Stimulated activated CD4-positive, alpha-beta T cell treated with anti-CD3 and anti-CD28 coated beads, Interleukin-4, amount 100 ng/mL, for 4 hours (primary cell): ENCODE results near the gene SH3PXD2B.
"Not testable (repeated sequence)": the region's sequence is repeated elsewhere in the genome, so short reads cannot be mapped to it uniquely, and the experiment has no call there.

Experiments
- DNase-seq, 2 experiments: peaks; one replicate each; pipeline ENCODE4 v3.0.0-alpha.2; 2020

SH3PXD2B gene

GRCh38 chr5:172291837-172292236 is 162.5 kb downstream of the SH3PXD2B start:
- not testable (repeated sequence) for DNase-seq

GRCh38 chr5:172288465-172288864 is 165.9 kb downstream of the SH3PXD2B start:
- no peak for DNase-seq

- DNase-seq = not testable (repeated sequence)
Measured at GRCh38 chr5:172287140-172287539, 167.2 kb downstream of the SH3PXD2B start.

DNA sequence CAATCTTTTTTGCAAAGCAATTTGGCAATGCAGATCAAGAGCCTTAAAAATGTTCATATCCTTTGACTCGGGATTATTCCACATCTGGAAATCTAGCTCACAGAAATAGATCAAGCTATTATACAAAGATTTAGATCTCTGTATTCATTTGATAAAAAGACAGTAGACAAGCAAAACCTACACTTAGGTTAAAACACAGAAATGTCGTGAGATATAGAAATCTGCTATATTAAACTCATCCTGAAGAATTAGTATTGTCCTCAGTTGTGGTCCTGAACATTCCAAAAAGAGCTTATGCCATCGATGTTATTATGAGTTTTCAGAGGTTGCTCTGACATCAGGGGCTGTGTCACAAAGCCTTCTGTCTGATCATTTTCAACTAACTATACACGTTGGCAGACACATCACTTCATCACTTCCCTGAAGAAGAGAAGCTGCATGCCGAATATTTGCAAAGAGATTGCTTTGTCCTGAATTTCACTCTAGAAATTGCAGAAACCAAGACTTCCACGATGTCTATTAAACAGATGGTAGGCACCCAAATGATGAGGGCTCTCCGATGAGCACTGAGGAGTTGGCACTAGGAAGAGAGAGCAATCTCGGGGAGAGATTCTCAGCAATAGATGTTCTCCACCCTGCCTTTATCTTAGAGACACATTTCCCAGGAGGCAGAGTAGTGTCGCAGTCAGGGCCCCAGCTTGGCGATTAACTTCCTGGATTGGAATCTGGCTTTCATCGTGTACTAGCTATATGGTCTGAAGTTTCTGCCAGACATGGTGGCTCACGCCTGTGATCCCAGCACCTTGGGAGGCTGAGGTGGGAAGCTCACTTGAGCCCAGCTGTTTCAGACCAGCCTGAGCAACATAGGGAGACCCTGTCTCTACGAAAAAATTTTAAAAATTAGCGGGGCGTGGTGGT is 168.8 kb downstream of the SH3PXD2B start:
- DNase-seq = no peak

DNA sequence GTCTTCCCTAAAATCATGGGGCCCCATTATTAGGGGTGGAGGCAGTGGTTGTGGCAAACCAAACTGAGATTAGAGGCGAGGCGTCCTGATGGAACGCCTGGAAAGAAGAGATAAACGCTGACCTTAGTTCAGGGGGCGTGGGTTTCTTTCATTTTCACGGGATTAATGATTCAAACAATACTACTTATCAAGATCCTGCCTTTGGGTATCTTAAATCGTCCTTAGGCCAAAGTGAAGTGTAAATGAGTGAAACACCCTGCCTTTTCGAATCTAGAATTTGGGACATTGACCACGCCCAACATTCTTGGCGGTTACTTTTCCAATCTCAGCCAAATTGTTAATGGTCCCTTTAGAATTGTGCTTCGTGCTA is 169.7 kb downstream of the SH3PXD2B start:
- DNase-seq = peak in 1 of 2 experiments; percentile 1

DNA sequence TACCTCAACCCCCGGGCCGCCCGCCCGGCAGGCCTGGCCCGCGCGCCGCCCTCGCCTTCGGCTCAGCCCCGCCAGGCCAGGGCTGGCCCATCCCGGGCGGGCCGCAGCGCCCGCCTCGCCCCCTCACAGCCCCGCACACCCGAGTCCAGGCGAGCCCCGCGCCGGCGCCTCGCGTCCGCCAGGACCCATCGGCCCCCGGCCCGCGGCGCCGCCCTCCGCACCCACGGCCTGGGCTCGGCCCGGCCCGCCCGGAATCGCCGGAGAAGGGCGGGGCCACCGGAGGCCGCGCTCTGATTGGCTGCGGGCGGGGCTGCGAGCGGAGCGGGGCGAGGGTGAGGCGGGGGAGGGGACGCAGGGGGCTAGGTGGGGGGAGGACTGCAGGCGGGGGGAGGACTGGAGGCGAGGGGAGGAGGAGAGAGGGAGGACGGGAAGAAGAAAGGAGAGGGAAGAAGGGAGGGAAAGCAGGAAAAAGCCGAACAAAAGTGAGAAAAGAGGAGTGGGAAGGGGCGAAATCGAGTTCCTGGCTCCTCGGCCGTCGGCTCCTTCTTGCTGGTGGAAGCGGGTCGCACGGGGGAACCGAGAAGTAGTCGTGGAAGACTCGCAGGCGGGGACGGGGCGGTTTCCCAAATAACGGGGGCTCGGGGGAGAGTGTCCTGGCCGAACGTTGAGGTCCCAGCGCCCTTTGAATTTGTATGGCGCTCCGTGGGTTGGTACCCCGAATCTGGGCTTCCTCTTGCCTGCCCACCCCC is 170.3 kb downstream of the SH3PXD2B start:
- DNase-seq = peak; percentile 76 to 82

- DNase-seq = peak; percentile 66 to 73
Measured at GRCh38 chr5:172283020-172283861, 171.1 kb downstream of the SH3PXD2B start, which contains the start of gene UBTD2. Gene UBTD2, minus strand, starts transcription at chr5:172283764. Its CDS starts 99 bp downstream, at chr5:172283665.

DNA sequence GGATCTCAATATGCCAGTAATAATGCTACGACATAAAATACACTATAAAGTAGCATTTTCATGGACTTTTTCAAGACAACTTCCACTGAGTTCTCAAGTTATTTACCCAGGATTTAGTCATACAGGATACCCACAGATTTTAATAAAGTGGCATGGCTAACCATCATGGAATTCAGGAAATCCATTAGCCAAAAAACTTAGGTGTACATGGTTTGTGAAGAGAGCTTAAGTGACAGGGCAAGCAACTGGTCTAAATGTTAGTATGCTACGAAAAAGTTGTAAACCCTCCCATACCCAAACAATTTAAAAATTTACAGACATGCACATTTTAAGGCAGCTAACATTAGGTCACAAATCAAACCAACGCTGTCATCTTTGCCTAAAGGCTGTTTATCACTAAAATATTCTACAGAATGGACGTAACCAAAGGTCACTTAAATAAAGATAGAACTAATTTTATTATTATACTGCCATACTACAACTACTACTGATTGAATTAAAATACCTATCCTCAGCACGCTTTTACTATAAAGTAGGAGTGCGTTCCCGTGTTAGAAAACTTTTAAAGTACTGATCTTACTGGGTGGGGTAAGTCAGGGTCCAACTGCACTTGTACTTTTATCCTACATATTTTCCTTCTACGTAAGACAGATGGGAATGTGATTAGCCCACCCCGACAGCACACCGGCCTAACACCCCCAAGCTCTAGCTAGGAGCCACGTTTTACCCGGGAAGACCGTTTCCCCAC is 171.9 kb downstream of the SH3PXD2B start:
- DNase-seq = no peak

GRCh38 chr5:172281346-172281745 is 173.0 kb downstream of the SH3PXD2B start:
- no peak for DNase-seq

GRCh38 chr5:172280929-172281328 is 173.4 kb downstream of the SH3PXD2B start:
- no peak for DNase-seq

GRCh38 chr5:172280317-172280716 is 174.0 kb downstream of the SH3PXD2B start:
- DNase-seq = no peak

GRCh38 chr5:172278356-172278755 is 176.0 kb downstream of the SH3PXD2B start:
- DNase-seq = no peak

DNA sequence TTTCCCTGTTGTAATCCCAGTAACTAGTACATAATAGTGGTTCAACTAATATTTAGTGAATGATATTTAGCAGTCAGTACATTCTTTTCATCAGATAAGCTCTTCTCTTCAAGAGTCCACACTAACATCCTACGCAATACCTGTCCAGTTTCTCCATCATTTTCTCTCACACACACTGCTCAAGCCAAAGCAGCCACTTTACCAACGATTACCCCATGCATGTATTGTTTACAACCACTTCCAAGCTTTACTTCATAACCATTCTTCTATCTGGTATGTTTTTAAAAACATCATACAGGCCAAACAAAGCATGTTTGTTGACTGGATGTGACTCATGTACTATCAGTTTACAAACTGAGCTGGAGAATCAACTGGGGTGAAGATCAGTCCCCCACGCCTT is 178.1 kb downstream of the SH3PXD2B start:
- no peak for DNase-seq
